Cardiac muscle cell (in vitro differentiated cells and primary cell): ENCODE results near the gene RNU5B-1. TPM values are rescaled to one million over a fixed set of nuclear protein-coding genes. Genes with fewer than 3 reads are reported as not detected.
A peak's percentile ranks its signal among the peaks of the same experiment; 100 is the strongest.

Experiments used
- DNase-seq, 2 donors: peaks; one replicate each; pipeline versions ENCODE4 v3.0.0 to v3.0.0-alpha.2; 2010 to 2017; ENCODE audit warnings: low read depth in 1 of 2, low spot score in 1 of 2
- H3K27ac ChIP-seq: fragments of 200-600 bp; sonication (generic); 2 replicates; pipeline ENCODE4 v1.5.1; 2016
- H3K27me3 ChIP-seq: fragments of 200-600 bp; sonication (generic); 2 replicates; pipeline ENCODE4 v1.6.0; 2016; ENCODE audit warnings: control low read depth
- H3K36me3 ChIP-seq: fragments of 200-600 bp; sonication (generic); 2 replicates; pipeline ENCODE4 v1.5.1; 2016; ENCODE audit warnings: control low read depth
- H3K4me1 ChIP-seq: fragments of 200-600 bp; sonication (generic); 2 replicates; pipeline ENCODE4 v1.8.1; 2017; ENCODE audit warnings: low read depth, mild to moderate bottlenecking, mixed run types
- H3K4me3 ChIP-seq: fragments of 200-600 bp; sonication (generic); 2 replicates; pipeline ENCODE4 v1.5.1; 2016; ENCODE audit warnings: mild to moderate bottlenecking
- H3K9me3 ChIP-seq: fragments of 200-600 bp; sonication (generic); 2 replicates; pipeline ENCODE4 v1.5.1; 2017; ENCODE audit warnings: low read depth, mild to moderate bottlenecking, control low read depth
- CTCF ChIP-seq: IDR thresholded peaks from 2 replicates; pipeline ENCODE4 v1.5.1; 2012; ENCODE audit warnings: low read depth, mild to moderate bottlenecking, low read length
- polyA plus RNA-seq: library from polyadenylated mRNA; unstranded; fragments of >200 nt; fragmentation: Nextera tagmentation; extraction: Ambion mirVana; gene quantifications from 2 replicates; pipeline ENCODE4 v1.2.1, GENCODE V29; 2016
- total RNA-seq: library from RNA; depleted of rRNA; stranded (reverse); fragments of >200 nt; gene quantifications from 2 replicates; pipeline ENCODE4 v1.2.3, GENCODE V29; 2016

The RNU5B-1 gene
- total and polyA plus RNA-seq, 2 experiments from 2014 or later, result not detected

- no peak overlapping the region for H3K27ac ChIP-seq
- no peaks in the 10 kb centered on the region for H3K36me3 ChIP-seq
- H3K27me3 ChIP-seq, result no peaks in the 10 kb centered on the region
- TF ChIP-seq CTCF, result no peak
- no peak for DNase-seq
- H3K4me1 ChIP-seq, result peaks cover 8% of the 10 kb centered on the region
- no peak overlapping the region for H3K4me3 ChIP-seq
- H3K9me3 ChIP-seq, result no peaks in the 10 kb centered on the region
These were observed 14.2 kb upstream of the RNU5B-1 start for GRCh38 chr15:65290228-65290627.

GRCh38 chr15:65292938-65293518 lies 11.4 kb upstream of the RNU5B-1 start:
- no peaks in the 10 kb centered on the region for H3K4me1 ChIP-seq
- no peak for DNase-seq
- TF ChIP-seq CTCF, result no peak
- H3K9me3 ChIP-seq, result no peaks in the 10 kb centered on the region
- no peak overlapping the region for H3K4me3 ChIP-seq
- H3K36me3 ChIP-seq, result no peaks in the 10 kb centered on the region
- no peaks in the 10 kb centered on the region for H3K27me3 ChIP-seq
- peak overlapping the region; percentile 15 for H3K27ac ChIP-seq

GRCh38 chr15:65298731-65299130 lies 5.7 kb upstream of the RNU5B-1 start:
- DNase-seq, result no peak
- H3K4me1 ChIP-seq, result no peaks in the 10 kb centered on the region
- H3K36me3 ChIP-seq, result no peaks in the 10 kb centered on the region
- H3K27me3 ChIP-seq, result no peaks in the 10 kb centered on the region
- no peak overlapping the region for H3K4me3 ChIP-seq
- no peak overlapping the region for H3K27ac ChIP-seq
- H3K9me3 ChIP-seq, result no peaks in the 10 kb centered on the region
- no peak for TF ChIP-seq CTCF

DNA sequence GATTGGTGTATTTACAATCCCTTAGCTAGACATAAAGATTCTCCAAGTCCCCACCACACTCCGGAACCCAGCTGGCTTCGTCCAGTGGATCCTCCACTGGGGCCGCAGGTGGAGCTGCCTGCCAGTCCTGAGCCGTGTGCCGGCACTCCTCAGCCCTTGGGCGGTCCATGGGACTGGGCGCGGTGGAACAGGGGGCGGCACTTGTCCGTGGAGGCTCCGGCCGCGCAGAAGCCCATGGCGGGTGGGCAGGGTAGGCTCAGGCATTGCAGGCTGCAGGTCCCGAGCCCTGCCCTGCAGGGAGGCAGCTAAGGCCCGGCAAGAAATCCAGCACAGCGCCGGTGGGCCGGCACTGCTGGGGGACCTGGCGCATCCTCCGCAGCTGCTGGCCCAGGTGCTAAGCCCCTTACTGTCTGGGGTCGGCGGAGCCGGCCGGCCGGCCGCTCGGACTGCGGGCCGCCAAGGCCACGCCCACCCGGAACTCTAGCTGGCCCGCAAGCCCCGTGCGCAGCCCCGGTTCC lies 3.5 kb upstream of the RNU5B-1 start:
- Histone ChIP-seq H3K9me3 (no peaks in the 10 kb centered on the region), H3K36me3 (no peaks in the 10 kb centered on the region), H3K4me3 (no peak overlapping the region), H3K27ac (no peak overlapping the region), H3K4me1 (no peaks in the 10 kb centered on the region), H3K27me3 (no peaks in the 10 kb centered on the region)
- no peak for TF ChIP-seq CTCF
- no peak for DNase-seq

- no peaks in the 10 kb centered on the region for H3K36me3 ChIP-seq
- H3K27me3 ChIP-seq, result no peaks in the 10 kb centered on the region
- no peaks in the 10 kb centered on the region for H3K4me1 ChIP-seq
- TF ChIP-seq CTCF, result no peak
- no peaks in the 10 kb centered on the region for H3K9me3 ChIP-seq
- H3K27ac ChIP-seq, result peak overlapping the region; percentile 5
- no peak overlapping the region for H3K4me3 ChIP-seq
- no peak for DNase-seq
These were observed 2.4 kb upstream of the RNU5B-1 start for GRCh38 chr15:65302061-65302460.
